Ishikawa (cell line): Measurements from ENCODE around the gene SFMBT1.

Experiments used
- CEBPB ChIP-seq: IDR thresholded peaks from 2 replicates; pipeline ENCODE4 v1.6.1; 2012
- CREB1 ChIP-seq: IDR thresholded peaks from 2 replicates; pipeline ENCODE4 v1.6.1; 2012; ENCODE audit warnings: low read depth
- EGR1 ChIP-seq: IDR thresholded peaks from 2 replicates; pipeline ENCODE4 v1.6.1; 2012
- EP300 ChIP-seq: IDR thresholded peaks from 2 replicates; pipeline ENCODE4 v1.6.1; 2012; ENCODE audit warnings: borderline replicate concordance
- FOXM1 ChIP-seq: IDR thresholded peaks from 2 replicates; pipeline ENCODE4 v1.6.1; 2012; ENCODE audit warnings: low read depth, borderline replicate concordance
- NFIC ChIP-seq: IDR thresholded peaks from 2 replicates; pipeline ENCODE4 v1.6.1; 2012
- RAD21 ChIP-seq: IDR thresholded peaks from 2 replicates; pipeline ENCODE4 v1.6.1; 2012; ENCODE audit warnings: low read depth
- REST ChIP-seq: IDR thresholded peaks from 2 replicates; pipeline ENCODE4 v1.6.1; 2012; ENCODE audit warnings: low read depth, mild to moderate bottlenecking
- TAF1 ChIP-seq: IDR thresholded peaks from 2 replicates; pipeline ENCODE4 v1.6.1; 2012; ENCODE audit warnings: low read depth, mild to moderate bottlenecking
- TCF12 ChIP-seq: IDR thresholded peaks from 2 replicates; pipeline ENCODE4 v1.6.1; 2012; ENCODE audit warnings: low read depth
- TEAD4 ChIP-seq: IDR thresholded peaks from 2 replicates; pipeline ENCODE4 v1.6.1; 2012
- YY1 ChIP-seq: IDR thresholded peaks from 2 replicates; pipeline ENCODE4 v1.6.1; 2012; ENCODE audit warnings: low read depth
- ZBTB7A ChIP-seq: IDR thresholded peaks from 2 replicates; pipeline ENCODE4 v1.6.1; 2012; ENCODE audit warnings: low read depth
- TF ChIP-seq, protein P1 (sequence below): IDR thresholded peaks from 2 replicates; pipeline ENCODE4 v1.6.1; 2012
- TF ChIP-seq, protein P2 (sequence below): IDR thresholded peaks from 2 replicates; pipeline ENCODE4 v1.6.1; 2012

Gene SFMBT1

GRCh38 chr3:52983336-52983807, 62.5 kb downstream of the SFMBT1 start:
- no peak for TF ChIP-seq REST
- no peak for TF ChIP-seq EP300
- no peak for TF ChIP-seq TEAD4
- no peak for TF ChIP-seq RAD21
- no peak for TF ChIP-seq CEBPB
- TF ChIP-seq FOXM1: no peak
- no peak for TF ChIP-seq YY1

DNA sequence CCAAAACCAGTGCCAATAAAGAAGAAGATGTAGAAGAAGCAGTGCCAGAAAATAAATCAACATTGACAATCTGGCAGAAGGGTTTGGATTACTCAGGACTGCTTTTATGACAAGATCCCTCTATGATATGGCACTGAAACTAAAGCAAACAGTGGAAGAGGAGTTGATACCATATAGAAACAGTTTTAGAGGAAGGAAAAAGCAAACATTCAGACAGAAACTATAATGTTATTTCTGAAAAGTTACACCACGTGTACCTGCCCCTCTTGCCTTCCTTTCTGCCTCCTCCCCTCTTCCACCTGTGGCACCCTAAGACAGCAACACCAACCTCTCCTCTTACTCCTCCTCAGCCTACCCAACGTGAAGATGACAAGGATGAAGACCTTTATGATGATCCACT, 63.0 kb downstream of the SFMBT1 start:
- TF ChIP-seq RAD21: no peak
- TF ChIP-seq CEBPB: no peak
- no peak for TF ChIP-seq YY1
- no peak for TF ChIP-seq TAF1
- TF ChIP-seq NFIC: no peak
- TF ChIP-seq TCF12: no peak
- TF ChIP-seq TEAD4: no peak
- TF ChIP-seq, protein P1, sequence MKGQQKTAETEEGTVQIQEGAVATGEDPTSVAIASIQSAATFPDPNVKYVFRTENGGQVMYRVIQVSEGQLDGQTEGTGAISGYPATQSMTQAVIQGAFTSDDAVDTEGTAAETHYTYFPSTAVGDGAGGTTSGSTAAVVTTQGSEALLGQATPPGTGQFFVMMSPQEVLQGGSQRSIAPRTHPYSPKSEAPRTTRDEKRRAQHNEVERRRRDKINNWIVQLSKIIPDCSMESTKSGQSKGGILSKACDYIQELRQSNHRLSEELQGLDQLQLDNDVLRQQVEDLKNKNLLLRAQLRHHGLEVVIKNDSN: no peak
- TF ChIP-seq REST: no peak
- no peak for TF ChIP-seq EGR1
- no peak for TF ChIP-seq EP300
- TF ChIP-seq, protein P2, sequence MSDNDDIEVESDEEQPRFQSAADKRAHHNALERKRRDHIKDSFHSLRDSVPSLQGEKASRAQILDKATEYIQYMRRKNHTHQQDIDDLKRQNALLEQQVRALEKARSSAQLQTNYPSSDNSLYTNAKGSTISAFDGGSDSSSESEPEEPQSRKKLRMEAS: no peak

DNA sequence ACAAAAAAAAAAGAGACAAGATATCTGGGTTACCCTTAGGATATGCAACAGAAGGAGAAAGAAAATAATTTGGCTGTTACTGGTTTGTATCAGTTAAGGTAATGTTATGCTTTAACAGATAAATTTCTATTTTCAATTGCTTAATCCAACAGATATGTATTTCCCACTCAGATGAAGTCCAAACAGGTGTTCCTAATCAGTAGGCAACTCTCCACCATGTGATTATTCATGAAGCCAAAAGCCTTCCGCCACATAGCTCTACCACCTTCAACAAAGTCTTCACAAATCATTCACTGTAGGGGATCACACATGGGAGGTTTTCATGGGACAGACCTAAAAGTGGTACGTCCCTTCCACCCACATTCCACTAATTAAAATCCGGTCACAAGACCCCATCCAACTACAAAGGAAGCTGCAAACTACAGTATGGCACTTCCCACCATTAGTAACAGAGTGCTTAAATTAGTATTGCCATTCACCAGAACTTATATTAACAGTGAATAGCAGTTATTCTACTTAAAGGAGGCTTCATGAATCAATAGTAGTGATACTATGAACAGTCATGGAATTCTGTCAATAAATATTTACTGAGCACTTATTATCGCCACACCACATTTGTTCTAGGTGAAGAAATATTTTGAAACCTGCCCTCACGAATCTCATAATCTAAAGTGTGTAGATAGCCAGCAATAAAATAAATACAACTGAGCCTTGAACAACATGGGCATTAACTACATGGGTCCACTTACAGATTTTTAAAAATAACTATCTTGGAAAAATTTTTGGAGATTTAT, 66.5 kb downstream of the SFMBT1 start:
- TF ChIP-seq CREB1: no peak
- no peak for TF ChIP-seq TEAD4
- TF ChIP-seq TAF1: no peak
- TF ChIP-seq YY1: no peak
- no peak for TF ChIP-seq RAD21
- no peak for TF ChIP-seq EGR1
- TF ChIP-seq, protein P2: no peak
- TF ChIP-seq, protein P1: no peak
- no peak for TF ChIP-seq REST
- no peak for TF ChIP-seq FOXM1
- TF ChIP-seq NFIC: no peak
- no peak for TF ChIP-seq EP300
- TF ChIP-seq CEBPB: no peak
- TF ChIP-seq ZBTB7A: no peak
- no peak for TF ChIP-seq TCF12

DNA sequence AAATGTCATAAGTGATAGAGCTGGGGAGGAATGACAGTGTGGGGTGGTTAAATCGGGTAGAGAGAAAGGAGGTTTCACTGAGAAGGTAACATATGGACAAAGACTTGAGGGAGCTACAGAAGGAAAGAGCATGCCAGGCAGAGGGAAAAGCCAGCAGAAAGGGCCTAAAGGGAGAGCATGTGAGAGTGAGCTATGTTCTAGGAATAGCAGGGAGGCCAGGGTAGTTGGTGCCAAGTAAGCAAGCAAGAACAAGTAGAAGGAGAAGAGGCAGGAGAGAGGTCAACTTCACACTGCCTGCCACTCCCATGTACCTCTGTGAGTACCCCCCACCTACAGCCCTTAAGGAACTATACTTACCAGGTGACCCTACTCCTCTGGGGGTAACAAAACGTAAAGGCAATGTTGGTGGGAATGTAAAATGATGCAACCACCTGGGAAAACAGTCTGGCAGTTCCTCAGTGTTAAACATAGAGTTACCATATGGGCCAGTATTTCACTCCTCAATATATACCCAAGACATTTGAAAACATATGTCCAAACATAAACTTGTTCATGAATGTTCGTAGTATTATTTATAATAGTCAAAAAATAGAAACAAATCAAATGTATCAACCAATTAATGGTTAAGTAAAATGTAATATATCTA, 67.6 kb downstream of the SFMBT1 start:
- no peak for TF ChIP-seq TAF1
- no peak for TF ChIP-seq NFIC
- TF ChIP-seq REST: no peak
- TF ChIP-seq YY1: no peak
- TF ChIP-seq, protein P1: no peak
- no peak for TF ChIP-seq TCF12
- no peak for TF ChIP-seq RAD21
- TF ChIP-seq, protein P2: no peak
- TF ChIP-seq EP300: no peak
- TF ChIP-seq TEAD4: no peak
- TF ChIP-seq ZBTB7A: no peak
- no peak for TF ChIP-seq FOXM1
- no peak for TF ChIP-seq CREB1
- TF ChIP-seq EGR1: no peak
- no peak for TF ChIP-seq CEBPB
